Measurements from ENCODE around the gene SCEL.
A peak's percentile ranks its signal among the peaks of the same experiment; 100 is the strongest.

SCEL gene, protein sequence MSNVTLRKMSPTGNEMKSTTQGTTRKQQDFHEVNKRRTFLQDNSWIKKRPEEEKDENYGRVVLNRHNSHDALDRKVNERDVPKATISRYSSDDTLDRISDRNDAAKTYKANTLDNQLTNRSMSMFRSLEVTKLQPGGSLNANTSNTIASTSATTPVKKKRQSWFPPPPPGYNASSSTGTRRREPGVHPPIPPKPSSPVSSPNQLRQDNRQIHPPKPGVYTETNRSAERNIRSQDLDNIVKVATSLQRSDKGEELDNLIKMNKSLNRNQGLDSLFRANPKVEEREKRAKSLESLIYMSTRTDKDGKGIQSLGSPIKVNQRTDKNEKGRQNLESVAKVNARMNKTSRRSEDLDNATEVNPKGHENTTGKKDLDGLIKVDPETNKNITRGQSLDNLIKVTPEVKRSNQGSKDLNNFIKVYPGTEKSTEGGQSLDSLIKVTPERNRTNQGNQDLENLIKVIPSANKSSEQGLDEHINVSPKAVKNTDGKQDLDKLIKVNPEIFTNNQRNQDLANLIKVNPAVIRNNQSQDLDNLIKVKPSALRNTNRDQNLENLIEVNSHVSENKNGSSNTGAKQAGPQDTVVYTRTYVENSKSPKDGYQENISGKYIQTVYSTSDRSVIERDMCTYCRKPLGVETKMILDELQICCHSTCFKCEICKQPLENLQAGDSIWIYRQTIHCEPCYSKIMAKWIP

DNA sequence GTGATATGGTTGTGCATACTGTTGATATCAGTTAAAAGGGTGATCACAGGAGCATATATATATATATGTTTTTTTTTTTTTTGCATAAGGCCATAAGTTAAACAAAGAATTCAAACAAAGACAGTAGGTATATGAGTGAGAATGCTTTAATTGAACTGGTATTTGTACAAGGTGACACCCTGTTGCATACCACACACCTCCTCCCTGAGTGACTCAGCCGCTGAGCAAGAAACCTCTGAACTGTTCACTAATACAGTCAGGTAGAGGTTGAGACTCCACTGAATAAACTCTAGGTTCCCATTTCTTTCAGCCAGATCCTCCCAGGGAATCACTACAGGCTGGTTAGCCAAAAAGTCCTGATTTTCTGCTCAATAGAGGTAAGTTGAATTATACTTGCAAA is at the start of gene SCEL:
Gene SCEL (plus strand): TSS at position 259 of the 400 bp plus-strand sequence. CDS start 20,170 bp downstream, outside the sequence.
- FAIRE-seq (no peak), DNase-seq (ENCODE audit: extremely low spot score, insufficient read length, low read depth) (no peak)

DNA sequence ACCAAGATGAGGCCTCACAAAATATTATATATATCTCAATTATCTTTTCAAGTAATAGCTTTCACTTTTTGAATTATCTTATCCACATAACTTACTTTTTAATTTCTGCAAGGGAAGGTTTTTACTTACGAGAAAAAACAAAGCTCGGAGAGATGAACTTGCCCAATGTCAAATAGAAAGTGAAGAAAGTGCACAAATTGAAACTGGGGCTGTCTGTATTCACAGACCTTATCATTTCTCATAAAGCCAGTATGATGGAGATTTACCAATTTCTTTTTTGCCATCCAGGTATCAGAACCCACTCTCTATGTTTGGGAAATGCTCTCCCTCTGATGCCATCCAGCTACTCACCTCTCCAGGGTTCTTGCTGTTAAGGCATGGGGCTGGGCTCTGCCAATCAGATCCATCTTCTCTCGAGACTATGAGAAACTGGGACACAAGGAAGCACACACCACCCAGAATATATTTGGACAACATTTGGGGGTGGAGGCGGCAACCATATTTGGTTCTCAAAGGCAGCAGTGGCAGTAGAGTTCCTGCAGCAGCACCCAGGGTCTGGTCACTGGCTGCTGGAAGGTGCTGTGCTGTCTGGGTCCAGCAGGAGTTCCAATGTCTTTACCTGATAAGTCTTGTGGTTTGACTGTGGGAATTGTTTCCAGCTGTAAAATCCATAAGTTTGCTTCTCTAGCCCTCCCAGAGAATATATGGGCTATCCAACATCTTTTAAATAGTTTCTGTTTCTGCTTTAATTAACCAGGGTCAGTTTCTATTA is 45.8 kb upstream of the SCEL start:
- FAIRE-seq (no peak), DNase-seq (ENCODE audit: extremely low spot score, insufficient read length, low read depth) (no peak)

DNA sequence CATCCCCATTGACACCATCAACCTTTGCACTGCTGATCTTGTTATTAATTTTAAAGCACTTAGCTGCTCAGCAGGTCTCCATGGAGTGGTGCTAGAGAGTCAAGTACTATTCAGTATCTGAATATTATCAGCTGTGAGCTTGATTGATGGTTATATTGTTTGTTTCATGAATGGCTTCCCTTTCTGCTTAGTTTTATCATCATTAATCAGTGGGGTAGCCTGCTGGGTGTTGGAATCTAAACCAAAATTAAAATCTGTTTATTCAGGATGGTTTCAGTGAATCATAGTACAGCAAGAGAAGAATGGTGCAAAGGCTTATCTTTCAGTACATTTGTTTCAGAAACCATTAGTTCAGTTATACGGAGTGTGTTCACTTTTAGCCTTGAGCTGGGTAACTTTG is 42.5 kb upstream of the SCEL start:
- FAIRE-seq = peak; percentile 84
- DNase-seq (ENCODE audit: extremely low spot score, insufficient read length, low read depth) = no peak

DNA sequence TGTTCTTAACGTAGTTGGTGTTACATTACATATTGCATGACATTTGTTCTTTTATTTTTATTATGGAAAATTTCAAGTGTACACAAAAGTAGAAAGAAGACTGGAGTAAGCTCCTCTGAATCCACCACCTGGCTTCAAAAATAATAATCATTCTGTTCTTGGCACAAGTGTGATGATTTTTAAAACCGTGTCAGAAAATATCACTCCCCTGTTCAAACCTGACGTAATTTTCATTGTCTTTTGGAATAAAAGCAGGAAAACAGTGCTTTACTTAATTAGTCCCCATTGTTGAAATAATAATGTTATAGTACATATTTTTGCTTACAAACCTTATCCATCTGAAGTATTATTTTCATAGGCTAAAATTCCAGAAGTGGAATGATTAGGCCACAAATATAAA is 41.3 kb upstream of the SCEL start:
- no peak for FAIRE-seq
- no peak for DNase-seq (ENCODE audit: extremely low spot score, insufficient read length, low read depth)

DNA sequence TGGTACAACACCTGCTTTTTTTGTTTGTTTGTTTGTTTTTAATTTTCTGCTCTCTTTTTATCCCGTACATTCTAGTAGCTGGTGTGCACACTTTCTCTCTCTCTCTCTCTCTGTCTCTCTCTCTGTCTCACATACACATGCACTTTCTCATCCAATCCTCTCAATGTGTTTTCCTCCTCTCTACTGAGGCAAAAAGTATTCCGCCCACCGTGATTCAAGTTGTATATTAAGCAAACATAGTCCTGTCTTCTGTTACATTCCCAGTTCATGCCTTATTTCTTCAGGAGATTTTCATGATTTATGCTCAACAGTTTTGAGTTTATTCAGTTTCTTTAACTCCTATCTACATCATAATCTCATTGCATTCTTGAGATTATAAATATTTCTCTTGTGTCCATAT is 38.2 kb upstream of the SCEL start:
- no peak for DNase-seq (ENCODE audit: extremely low spot score, insufficient read length, low read depth)
- FAIRE-seq = no peak

GRCh38 chr13:77497835-77498234 is 37.7 kb upstream of the SCEL start:
- no peak for DNase-seq (ENCODE audit: extremely low spot score, insufficient read length, low read depth)
- FAIRE-seq = no peak

- DNase-seq (ENCODE audit: extremely low spot score, insufficient read length, low read depth) (no peak), FAIRE-seq (peak; percentile 80)
These were observed 33.3 kb upstream of the SCEL start for GRCh38 chr13:77502104-77502720.

- FAIRE-seq = peak; percentile 63
These were observed 32.1 kb upstream of the SCEL start for GRCh38 chr13:77503398-77503797.

DNA sequence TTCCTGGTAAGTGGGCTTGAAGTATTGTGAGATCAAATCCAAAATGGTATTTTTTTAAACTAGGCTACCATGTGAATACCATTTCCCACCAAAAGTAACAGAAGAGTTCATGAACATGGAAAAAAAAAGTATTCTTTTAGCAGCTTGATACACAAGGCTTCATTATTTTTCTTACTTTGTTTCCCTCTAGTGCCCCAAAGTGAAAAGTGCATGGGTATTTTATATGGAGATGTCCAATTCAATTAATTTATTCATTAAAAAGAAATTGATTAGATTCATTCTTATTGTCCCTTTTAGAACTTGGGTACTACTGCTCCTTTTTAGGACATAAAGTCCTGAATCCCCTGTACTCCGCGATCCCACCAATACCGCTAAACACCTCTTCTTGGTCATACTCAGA is 28.6 kb upstream of the SCEL start:
- DNase-seq (ENCODE audit: extremely low spot score, insufficient read length, low read depth) = no peak
- no peak for FAIRE-seq

More at GRCh38 chr13:77503398-77503797, 32.1 kb upstream of the SCEL start:
- DNase-seq (ENCODE audit: extremely low spot score, insufficient read length, low read depth) = no peak

DNA sequence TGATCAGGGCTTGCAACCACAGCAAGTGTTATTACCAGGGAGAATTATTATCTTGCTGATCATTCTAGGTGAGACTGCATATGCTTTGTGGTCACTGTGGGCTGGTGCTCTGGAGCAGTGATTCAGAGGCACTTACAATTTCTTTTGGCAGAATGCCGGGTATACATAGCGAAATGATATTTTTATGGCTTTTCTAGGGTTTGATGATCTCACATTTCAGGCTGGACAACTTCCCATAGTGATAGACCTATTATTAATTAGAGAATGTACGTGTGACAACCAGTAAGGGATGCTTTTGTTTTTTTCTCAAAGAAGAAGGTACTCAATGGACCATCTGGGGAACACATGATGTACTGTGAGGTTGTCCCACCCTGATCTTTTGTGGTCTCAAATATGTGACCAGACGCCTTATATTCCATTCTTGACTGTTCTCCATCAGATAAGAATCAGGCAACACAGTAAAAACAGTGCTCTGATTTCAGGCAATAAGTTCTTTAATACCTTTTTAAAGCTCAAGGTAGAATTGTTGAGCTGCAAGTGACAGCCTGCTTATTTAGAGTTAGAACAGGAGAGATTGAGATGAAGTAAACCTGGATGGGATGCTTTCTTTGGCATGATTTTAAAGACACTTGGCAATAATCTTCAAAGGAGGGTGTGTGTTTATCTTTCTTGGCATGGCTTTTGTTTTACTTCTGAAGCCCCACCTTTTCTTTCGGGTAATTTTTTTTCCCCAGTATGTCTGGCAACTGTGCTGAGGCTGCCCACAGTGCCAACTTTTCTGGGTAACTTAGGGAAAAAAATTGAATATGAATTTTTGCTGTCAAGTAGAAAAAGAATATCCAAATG is 27.4 kb upstream of the SCEL start:
- DNase-seq (ENCODE audit: extremely low spot score, insufficient read length, low read depth) = no peak
- peak; percentile 9 for FAIRE-seq

GRCh38 chr13:77508959-77509620 is 26.4 kb upstream of the SCEL start:
- DNase-seq (ENCODE audit: extremely low spot score, insufficient read length, low read depth) (no peak), FAIRE-seq (peak; percentile 52)

DNA sequence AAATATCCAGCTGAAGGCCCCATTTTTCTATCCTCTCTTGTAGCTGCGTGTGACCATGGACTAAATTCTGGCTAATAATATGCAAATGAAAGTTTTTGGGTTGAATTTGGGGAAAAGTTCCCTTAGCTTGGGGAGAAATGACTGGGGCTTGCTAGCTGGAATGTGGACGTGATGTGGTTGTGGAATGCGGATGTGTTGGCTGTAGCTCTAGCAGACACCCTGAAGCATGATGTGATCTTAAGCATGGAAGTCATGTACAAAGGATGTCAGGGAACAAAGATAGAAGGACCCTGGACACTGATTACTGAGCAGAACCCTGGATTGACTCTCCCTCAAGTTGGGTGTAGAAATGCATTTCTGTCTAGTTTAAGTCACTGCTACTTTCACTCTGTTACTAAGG is 25.4 kb upstream of the SCEL start:
- FAIRE-seq (no peak), DNase-seq (ENCODE audit: extremely low spot score, insufficient read length, low read depth) (no peak)

GRCh38 chr13:77511552-77511951 is 24.0 kb upstream of the SCEL start:
- FAIRE-seq (no peak), DNase-seq (ENCODE audit: extremely low spot score, insufficient read length, low read depth) (no peak)

GRCh38 chr13:77513719-77514335 is 21.7 kb upstream of the SCEL start:
- no peak for DNase-seq (ENCODE audit: extremely low spot score, insufficient read length, low read depth)
- peak; percentile 92 for FAIRE-seq

GRCh38 chr13:77514336-77514726 is 21.2 kb upstream of the SCEL start:
- FAIRE-seq = peak; percentile 79
- DNase-seq (ENCODE audit: extremely low spot score, insufficient read length, low read depth) = no peak

DNA sequence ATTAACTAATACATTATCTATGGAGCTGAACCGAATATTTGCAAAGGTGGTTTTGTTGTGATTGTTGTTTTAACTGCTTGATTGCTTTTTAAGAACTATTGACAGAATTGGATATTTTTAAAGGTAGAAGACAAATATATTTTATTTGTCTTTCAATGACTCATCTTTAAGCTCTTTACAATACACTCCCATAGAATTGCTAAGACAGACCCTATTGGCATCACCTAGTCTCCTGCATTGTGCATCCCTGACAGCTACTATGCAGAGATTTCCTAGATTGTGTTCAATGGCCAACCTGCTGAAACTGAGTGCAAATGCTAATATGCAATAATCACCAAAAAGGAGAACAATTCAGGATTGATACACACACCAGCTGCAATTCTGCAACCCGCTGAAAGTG is 19.7 kb upstream of the SCEL start:
- DNase-seq (ENCODE audit: extremely low spot score, insufficient read length, low read depth) (no peak), FAIRE-seq (no peak)

GRCh38 chr13:77516342-77516789 is 19.1 kb upstream of the SCEL start:
- DNase-seq (ENCODE audit: extremely low spot score, insufficient read length, low read depth) (no peak), FAIRE-seq (no peak)

- DNase-seq (ENCODE audit: extremely low spot score, insufficient read length, low read depth) (no peak), FAIRE-seq (no peak)
These were observed 17.2 kb upstream of the SCEL start for GRCh38 chr13:77518266-77518665.

All from GM18507 (cell line).